Astrocyte (in vitro differentiated cells and primary cell): ENCODE results near the gene CPTP.

Experiments used
- CTCF ChIP-seq: IDR thresholded peaks from 2 replicates; pipeline ENCODE4 v1.5.1; 2011; ENCODE audit warnings: low read depth, mild to moderate bottlenecking, inconsistent platforms, low read length, moderate library complexity; ENCODE audit not compliant: insufficient read depth
- EZH2 ChIP-seq: IDR thresholded peaks from 2 replicates; pipeline ENCODE4 v1.6.1; 2012; ENCODE audit warnings: mild to moderate bottlenecking, low read length, inconsistent platforms; ENCODE audit not compliant: insufficient read depth

GRCh38 chr1:1376551-1377226 is 52.1 kb downstream of the CPTP start:
- TF ChIP-seq CTCF (no peak), EZH2 (no peak)
